WTC11 (cell line): ENCODE data around the gene OXGR1. TPM values are rescaled to one million over a fixed set of nuclear protein-coding genes. Genes with fewer than 3 reads are reported as not detected.

Experiments used
- ATAC-seq: fragments of 200-7000 bp; cut with Tn5 transposase; 2 replicates; pipeline ENCODE4 v1.10.0; 2021; ENCODE audit warnings: mild to moderate bottlenecking, moderate library complexity
- CTCF ChIA-PET: fragments of 300-600 bp; sonication (Branson Sonifier 250); formaldehyde crosslinking; loops from one replicate; lab custom pipeline; 2021; ENCODE audit warnings: antibody characterized with exemption; lab: Charles Lee
- POLR2A ChIA-PET: fragments of 350-600 bp; sonication (Branson Sonifier 250); formaldehyde crosslinking; loops from one replicate; lab custom pipeline; 2021; ENCODE audit warnings: antibody characterized with exemption; lab: Charles Lee
- DNase-seq: peaks from one replicate; pipeline ENCODE4 v3.0.0; 2021; ENCODE audit warnings: low spot score
- H3K27ac Mint-ChIP-seq: 2 replicates; pipeline ENCODE4 v1.8.0; 2021; ENCODE audit warnings: mixed read lengths
- H3K27me3 Mint-ChIP-seq: 2 replicates; pipeline ENCODE4 v1.8.0; 2021; ENCODE audit warnings: low read depth, mild to moderate bottlenecking, moderate library complexity, mixed read lengths
- H3K36me3 Mint-ChIP-seq: 2 replicates; pipeline ENCODE4 v1.8.0; 2021; ENCODE audit warnings: mixed read lengths
- H3K4me1 Mint-ChIP-seq: 2 replicates; pipeline ENCODE4 v1.8.0; 2022; ENCODE audit warnings: mixed read lengths
- H3K4me3 Mint-ChIP-seq: 2 replicates; pipeline ENCODE4 v1.8.0; 2021; ENCODE audit warnings: mild to moderate bottlenecking, moderate library complexity, mixed read lengths
- H3K9me3 Mint-ChIP-seq: 2 replicates; pipeline ENCODE4 v1.8.0; 2021; ENCODE audit warnings: mixed read lengths
- ATF1 ChIP-seq: sonication (generic); formaldehyde crosslinking; IDR thresholded peaks from 2 replicates; pipeline ENCODE4 v1.8.1; 2023; ENCODE audit warnings: mild to moderate bottlenecking, moderate library complexity, missing genetic modification reagents
- ELF4 ChIP-seq: sonication (generic); formaldehyde crosslinking; IDR thresholded peaks from 2 replicates; pipeline ENCODE4 v1.8.1; 2022; ENCODE audit warnings: low read depth, mild to moderate bottlenecking, moderate library complexity, missing genetic modification reagents
- EMX1 ChIP-seq: fragments of 250-450 bp; sonication (Bioruptor Pico); IDR thresholded peaks from 2 replicates; pipeline ENCODE4 v1.8.0; 2021; ENCODE audit warnings: mild to moderate bottlenecking
- ETV6 ChIP-seq: sonication (generic); formaldehyde crosslinking; IDR thresholded peaks from 2 replicates; pipeline ENCODE4 v1.8.1; 2022; ENCODE audit warnings: mild to moderate bottlenecking, missing genetic modification reagents
- FOXK1 ChIP-seq: sonication (generic); formaldehyde crosslinking; IDR thresholded peaks from 2 replicates; pipeline ENCODE4 v1.8.0; 2022; ENCODE audit warnings: mild to moderate bottlenecking, moderate library complexity, missing genetic modification reagents
- FOXP1 ChIP-seq: sonication (generic); formaldehyde crosslinking; IDR thresholded peaks from 2 replicates; pipeline ENCODE4 v1.8.0; 2022; ENCODE audit warnings: missing genetic modification reagents, mild to moderate bottlenecking, moderate library complexity, borderline replicate concordance
- GABPB1 ChIP-seq: sonication (generic); formaldehyde crosslinking; IDR thresholded peaks from 2 replicates; pipeline ENCODE4 v1.8.1; 2023; ENCODE audit warnings: mild to moderate bottlenecking, missing genetic modification reagents
- GRHL2 ChIP-seq: fragments of 250-450 bp; sonication (Bioruptor Pico); IDR thresholded peaks from 2 replicates; pipeline ENCODE4 v1.8.0; 2022; ENCODE audit warnings: mild to moderate bottlenecking, moderate library complexity; ENCODE audit not compliant: insufficient replicate concordance, severe bottlenecking
- JUN ChIP-seq: sonication (generic); formaldehyde crosslinking; IDR thresholded peaks from 2 replicates; pipeline ENCODE4 v1.8.0; 2023; ENCODE audit warnings: mild to moderate bottlenecking, missing genetic modification reagents
- NFATC4 ChIP-seq: fragments of 250-450 bp; sonication (Bioruptor Pico); IDR thresholded peaks from 2 replicates; pipeline ENCODE4 v1.9.0; 2021; ENCODE audit warnings: mild to moderate bottlenecking
- NFYB ChIP-seq: sonication (generic); formaldehyde crosslinking; conservative IDR thresholded peaks from 2 replicates; pipeline ENCODE4 v1.8.0; 2022; ENCODE audit warnings: low read depth, missing genetic modification reagents
- PRRX2 ChIP-seq: fragments of 250-450 bp; sonication (Bioruptor Pico); IDR thresholded peaks from 2 replicates; pipeline ENCODE4 v1.8.0; 2021; ENCODE audit warnings: mild to moderate bottlenecking
- RORB ChIP-seq: fragments of 250-450 bp; sonication (Bioruptor Pico); IDR thresholded peaks from 2 replicates; pipeline ENCODE4 v1.9.0; 2021; ENCODE audit warnings: mild to moderate bottlenecking
- SMAD4 ChIP-seq: sonication (generic); formaldehyde crosslinking; IDR thresholded peaks from 2 replicates; pipeline ENCODE4 v1.8.0; 2022; ENCODE audit warnings: mild to moderate bottlenecking, missing genetic modification reagents
- TCF7 ChIP-seq: sonication (generic); formaldehyde crosslinking; IDR thresholded peaks from 2 replicates; pipeline ENCODE4 v1.8.0; 2022; ENCODE audit warnings: mild to moderate bottlenecking, low read depth, missing genetic modification reagents, moderate library complexity
- TEAD4 ChIP-seq: sonication (generic); formaldehyde crosslinking; IDR thresholded peaks from 2 replicates; pipeline ENCODE4 v1.8.0; 2022; ENCODE audit warnings: mild to moderate bottlenecking, missing genetic modification reagents
- ZNF232 ChIP-seq: sonication (generic); formaldehyde crosslinking; IDR thresholded peaks from 2 replicates; pipeline ENCODE4 v1.8.0; 2022; ENCODE audit warnings: mild to moderate bottlenecking, missing genetic modification reagents
- ZNF671 ChIP-seq: fragments of 250-450 bp; sonication (Bioruptor Pico); IDR thresholded peaks from 2 replicates; pipeline ENCODE4 v1.8.0; 2021; ENCODE audit warnings: mild to moderate bottlenecking
- total RNA-seq: library from RNA; stranded (reverse); gene quantifications from 3 replicates; pipeline ENCODE4 v1.2.3, GENCODE V29; 2021
- TF ChIP-seq, protein P1 (sequence below): sonication (generic); formaldehyde crosslinking; IDR thresholded peaks from 2 replicates; pipeline ENCODE4 v1.8.1; 2023; ENCODE audit warnings: mild to moderate bottlenecking, moderate library complexity, missing genetic modification reagents
- TF ChIP-seq, protein P2 (sequence below): sonication (generic); formaldehyde crosslinking; IDR thresholded peaks from 2 replicates; pipeline ENCODE4 v1.8.0; 2022; ENCODE audit warnings: mild to moderate bottlenecking, missing genetic modification reagents
- TF ChIP-seq, protein P3 (sequence below): sonication (generic); formaldehyde crosslinking; IDR thresholded peaks from 2 replicates; pipeline ENCODE4 v1.8.1; 2023; ENCODE audit warnings: mild to moderate bottlenecking, missing genetic modification reagents
- TF ChIP-seq, protein P4 (sequence below): sonication (generic); formaldehyde crosslinking; IDR thresholded peaks from 2 replicates; pipeline ENCODE4 v1.8.0; 2022; ENCODE audit warnings: missing genetic modification reagents
- TF ChIP-seq, protein P5 (sequence below): sonication (generic); formaldehyde crosslinking; IDR thresholded peaks from 2 replicates; pipeline ENCODE4 v1.8.1; 2023; ENCODE audit warnings: mild to moderate bottlenecking, missing genetic modification reagents, moderate library complexity
- TF ChIP-seq, protein P6 (sequence below): fragments of 250-450 bp; sonication (Bioruptor Pico); conservative IDR thresholded peaks from 2 replicates; pipeline ENCODE4 v1.9.0; 2021; ENCODE audit warnings: mild to moderate bottlenecking
- TF ChIP-seq, protein P7 (sequence below): sonication (generic); formaldehyde crosslinking; IDR thresholded peaks from 2 replicates; pipeline ENCODE4 v1.8.1; 2023; ENCODE audit warnings: mild to moderate bottlenecking, missing genetic modification reagents

Gene OXGR1
- total RNA-seq, 1 experiment from 2014 or later = 0.39 TPM

DNA sequence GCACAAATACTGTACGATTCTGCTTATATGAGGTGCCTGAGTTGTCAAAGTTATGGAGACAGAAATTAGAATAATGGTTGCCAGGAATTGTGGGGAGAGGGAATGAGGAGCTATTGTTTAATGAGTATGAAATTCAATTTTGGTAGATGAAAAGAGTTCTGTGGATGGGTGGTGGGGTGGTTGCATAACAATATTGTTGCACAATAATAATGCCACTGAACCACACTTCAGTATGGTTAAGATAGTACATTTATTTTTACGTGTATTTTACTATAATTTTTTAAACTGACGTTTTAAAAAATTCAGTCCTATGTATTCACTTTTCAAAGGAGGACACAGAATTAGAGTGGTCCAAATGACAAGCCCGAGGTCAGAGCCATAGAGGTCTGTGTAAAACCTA is 1.8 kb upstream of the OXGR1 start:
- ChIA-PET CTCF (no interaction called here), POLR2A (no interaction called here)
- peaks cover 6% of the 10 kb centered on the region for H3K9me3 Mint-ChIP-seq
- H3K4me3 Mint-ChIP-seq = no peak overlapping the region
- DNase-seq (no peak), ATAC-seq (no peak)
- H3K27me3 Mint-ChIP-seq = peaks cover 100% of the 10 kb centered on the region
- TF ChIP-seq, protein P1, sequence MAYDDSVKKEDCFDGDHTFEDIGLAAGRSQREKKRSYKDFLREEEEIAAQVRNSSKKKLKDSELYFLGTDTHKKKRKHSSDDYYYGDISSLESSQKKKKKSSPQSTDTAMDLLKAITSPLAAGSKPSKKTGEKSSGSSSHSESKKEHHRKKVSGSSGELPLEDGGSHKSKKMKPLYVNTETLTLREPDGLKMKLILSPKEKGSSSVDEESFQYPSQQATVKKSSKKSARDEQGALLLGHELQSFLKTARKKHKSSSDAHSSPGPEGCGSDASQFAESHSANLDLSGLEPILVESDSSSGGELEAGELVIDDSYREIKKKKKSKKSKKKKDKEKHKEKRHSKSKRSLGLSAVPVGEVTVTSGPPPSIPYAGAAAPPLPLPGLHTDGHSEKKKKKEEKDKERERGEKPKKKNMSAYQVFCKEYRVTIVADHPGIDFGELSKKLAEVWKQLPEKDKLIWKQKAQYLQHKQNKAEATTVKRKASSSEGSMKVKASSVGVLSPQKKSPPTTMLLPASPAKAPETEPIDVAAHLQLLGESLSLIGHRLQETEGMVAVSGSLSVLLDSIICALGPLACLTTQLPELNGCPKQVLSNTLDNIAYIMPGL (CRISPR knock-in tag) = no peak
- TF ChIP-seq ELF4 (CRISPR knock-in tag) (no peak), ETV6 (CRISPR knock-in tag) (no peak), ZNF232 (CRISPR knock-in tag) (no peak)
- TF ChIP-seq, protein P2, sequence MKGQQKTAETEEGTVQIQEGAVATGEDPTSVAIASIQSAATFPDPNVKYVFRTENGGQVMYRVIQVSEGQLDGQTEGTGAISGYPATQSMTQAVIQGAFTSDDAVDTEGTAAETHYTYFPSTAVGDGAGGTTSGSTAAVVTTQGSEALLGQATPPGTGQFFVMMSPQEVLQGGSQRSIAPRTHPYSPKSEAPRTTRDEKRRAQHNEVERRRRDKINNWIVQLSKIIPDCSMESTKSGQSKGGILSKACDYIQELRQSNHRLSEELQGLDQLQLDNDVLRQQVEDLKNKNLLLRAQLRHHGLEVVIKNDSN (CRISPR knock-in tag) = no peak
- TF ChIP-seq, protein P3, sequence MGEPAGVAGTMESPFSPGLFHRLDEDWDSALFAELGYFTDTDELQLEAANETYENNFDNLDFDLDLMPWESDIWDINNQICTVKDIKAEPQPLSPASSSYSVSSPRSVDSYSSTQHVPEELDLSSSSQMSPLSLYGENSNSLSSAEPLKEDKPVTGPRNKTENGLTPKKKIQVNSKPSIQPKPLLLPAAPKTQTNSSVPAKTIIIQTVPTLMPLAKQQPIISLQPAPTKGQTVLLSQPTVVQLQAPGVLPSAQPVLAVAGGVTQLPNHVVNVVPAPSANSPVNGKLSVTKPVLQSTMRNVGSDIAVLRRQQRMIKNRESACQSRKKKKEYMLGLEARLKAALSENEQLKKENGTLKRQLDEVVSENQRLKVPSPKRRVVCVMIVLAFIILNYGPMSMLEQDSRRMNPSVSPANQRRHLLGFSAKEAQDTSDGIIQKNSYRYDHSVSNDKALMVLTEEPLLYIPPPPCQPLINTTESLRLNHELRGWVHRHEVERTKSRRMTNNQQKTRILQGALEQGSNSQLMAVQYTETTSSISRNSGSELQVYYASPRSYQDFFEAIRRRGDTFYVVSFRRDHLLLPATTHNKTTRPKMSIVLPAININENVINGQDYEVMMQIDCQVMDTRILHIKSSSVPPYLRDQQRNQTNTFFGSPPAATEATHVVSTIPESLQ (CRISPR knock-in tag) = no peak
- H3K36me3 Mint-ChIP-seq = no peaks in the 10 kb centered on the region
- H3K27ac Mint-ChIP-seq = no peak overlapping the region
- peaks cover 26% of the 10 kb centered on the region for H3K4me1 Mint-ChIP-seq

DNA sequence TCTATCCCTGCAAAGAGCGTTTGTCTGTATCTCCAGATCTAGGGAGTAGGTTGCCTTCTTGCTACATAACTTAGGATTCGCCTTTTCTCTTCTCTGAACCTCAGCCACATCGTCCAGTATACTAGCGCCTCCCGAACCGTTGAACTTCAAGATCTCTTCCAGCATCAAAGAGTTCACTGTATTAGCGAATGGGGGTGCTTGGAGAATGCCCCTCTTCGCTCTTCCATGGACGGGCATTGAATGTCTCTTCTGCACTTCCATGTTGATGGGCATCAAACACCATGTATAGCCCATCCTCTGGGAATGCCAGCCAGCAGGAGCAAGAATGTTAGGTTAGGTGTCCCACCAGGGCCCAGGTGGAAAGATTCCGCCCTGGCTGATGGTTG is 575 bp upstream of the OXGR1 start:
- CTCF ChIA-PET = no interaction called here
- Mint-ChIP-seq H3K27ac (no peak overlapping the region), H3K4me3 (peak overlapping the region; percentile 78), H3K36me3 (no peaks in the 10 kb centered on the region), H3K4me1 (peaks cover 19% of the 10 kb centered on the region), H3K9me3 (peaks cover 6% of the 10 kb centered on the region), H3K27me3 (peaks cover 90% of the 10 kb centered on the region)
- POLR2A ChIA-PET = no interaction called here
- DNase-seq = no peak
- peak; percentile 10 for ATAC-seq
- no peak for TF ChIP-seq SMAD4 (CRISPR knock-in tag)
- TF ChIP-seq, protein P4, sequence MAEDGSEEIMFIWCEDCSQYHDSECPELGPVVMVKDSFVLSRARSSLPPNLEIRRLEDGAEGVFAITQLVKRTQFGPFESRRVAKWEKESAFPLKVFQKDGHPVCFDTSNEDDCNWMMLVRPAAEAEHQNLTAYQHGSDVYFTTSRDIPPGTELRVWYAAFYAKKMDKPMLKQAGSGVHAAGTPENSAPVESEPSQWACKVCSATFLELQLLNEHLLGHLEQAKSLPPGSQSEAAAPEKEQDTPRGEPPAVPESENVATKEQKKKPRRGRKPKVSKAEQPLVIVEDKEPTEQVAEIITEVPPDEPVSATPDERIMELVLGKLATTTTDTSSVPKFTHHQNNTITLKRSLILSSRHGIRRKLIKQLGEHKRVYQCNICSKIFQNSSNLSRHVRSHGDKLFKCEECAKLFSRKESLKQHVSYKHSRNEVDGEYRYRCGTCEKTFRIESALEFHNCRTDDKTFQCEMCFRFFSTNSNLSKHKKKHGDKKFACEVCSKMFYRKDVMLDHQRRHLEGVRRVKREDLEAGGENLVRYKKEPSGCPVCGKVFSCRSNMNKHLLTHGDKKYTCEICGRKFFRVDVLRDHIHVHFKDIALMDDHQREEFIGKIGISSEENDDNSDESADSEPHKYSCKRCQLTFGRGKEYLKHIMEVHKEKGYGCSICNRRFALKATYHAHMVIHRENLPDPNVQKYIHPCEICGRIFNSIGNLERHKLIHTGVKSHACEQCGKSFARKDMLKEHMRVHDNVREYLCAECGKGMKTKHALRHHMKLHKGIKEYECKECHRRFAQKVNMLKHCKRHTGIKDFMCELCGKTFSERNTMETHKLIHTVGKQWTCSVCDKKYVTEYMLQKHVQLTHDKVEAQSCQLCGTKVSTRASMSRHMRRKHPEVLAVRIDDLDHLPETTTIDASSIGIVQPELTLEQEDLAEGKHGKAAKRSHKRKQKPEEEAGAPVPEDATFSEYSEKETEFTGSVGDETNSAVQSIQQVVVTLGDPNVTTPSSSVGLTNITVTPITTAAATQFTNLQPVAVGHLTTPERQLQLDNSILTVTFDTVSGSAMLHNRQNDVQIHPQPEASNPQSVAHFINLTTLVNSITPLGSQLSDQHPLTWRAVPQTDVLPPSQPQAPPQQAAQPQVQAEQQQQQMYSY (CRISPR knock-in tag) = no peak
- TF ChIP-seq, protein P5, sequence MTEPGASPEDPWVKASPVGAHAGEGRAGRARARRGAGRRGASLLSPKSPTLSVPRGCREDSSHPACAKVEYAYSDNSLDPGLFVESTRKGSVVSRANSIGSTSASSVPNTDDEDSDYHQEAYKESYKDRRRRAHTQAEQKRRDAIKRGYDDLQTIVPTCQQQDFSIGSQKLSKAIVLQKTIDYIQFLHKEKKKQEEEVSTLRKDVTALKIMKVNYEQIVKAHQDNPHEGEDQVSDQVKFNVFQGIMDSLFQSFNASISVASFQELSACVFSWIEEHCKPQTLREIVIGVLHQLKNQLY = no peak
- TF ChIP-seq ATF1 (CRISPR knock-in tag) = no peak
- no peak for TF ChIP-seq FOXP1 (CRISPR knock-in tag)
- TF ChIP-seq EMX1 (CRISPR knock-in tag) = no peak
- TF ChIP-seq GABPB1 (CRISPR knock-in tag) = no peak
- TF ChIP-seq NFYB (CRISPR knock-in tag) = no peak
- TF ChIP-seq TEAD4 (CRISPR knock-in tag) = no peak
- no peak for TF ChIP-seq NFATC4 (CRISPR knock-in tag)
- TF ChIP-seq PRRX2 = no peak
- no peak for TF ChIP-seq JUN (CRISPR knock-in tag)
- TF ChIP-seq, protein P6, sequence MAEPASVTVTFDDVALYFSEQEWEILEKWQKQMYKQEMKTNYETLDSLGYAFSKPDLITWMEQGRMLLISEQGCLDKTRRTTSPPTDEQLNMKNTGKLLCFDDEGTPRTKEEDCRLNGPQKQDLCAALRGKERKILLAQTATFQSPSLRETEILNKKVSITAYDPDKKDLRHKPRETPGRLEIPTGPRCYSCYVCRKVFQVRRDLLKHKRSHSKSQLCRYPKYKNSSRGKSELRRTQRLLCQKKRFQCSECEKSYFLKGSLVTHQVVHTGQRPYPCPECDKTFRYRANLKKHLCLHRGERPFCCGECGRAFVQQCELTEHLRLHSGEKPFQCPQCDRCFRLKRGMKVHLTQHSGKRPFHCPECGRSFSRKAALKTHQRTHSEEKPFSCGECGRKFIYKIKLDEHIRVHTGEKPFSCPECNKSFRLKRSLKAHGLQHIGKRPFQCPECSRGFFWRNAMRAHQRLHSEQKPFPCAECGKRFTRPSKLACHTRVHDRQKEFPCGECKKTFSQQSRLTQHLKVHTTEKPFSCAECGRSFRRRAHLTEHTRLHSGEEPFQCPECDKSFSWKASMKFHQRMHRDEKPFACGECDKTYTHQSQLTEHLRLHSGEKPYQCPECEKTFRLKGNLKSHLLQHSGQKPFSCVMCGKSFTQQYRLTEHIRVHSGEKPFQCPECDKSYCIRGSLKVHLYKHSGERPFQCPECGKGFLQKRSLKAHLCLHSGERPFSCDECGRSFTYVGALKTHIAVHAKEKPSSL = no peak
- TF ChIP-seq TCF7 (CRISPR knock-in tag) = no peak
- TF ChIP-seq GRHL2 (CRISPR knock-in tag) = no peak
- no peak for TF ChIP-seq RORB (CRISPR knock-in tag)
- no peak for TF ChIP-seq ZNF671 (CRISPR knock-in tag)
- TF ChIP-seq FOXK1 (CRISPR knock-in tag) = no peak
- TF ChIP-seq, protein P7, sequence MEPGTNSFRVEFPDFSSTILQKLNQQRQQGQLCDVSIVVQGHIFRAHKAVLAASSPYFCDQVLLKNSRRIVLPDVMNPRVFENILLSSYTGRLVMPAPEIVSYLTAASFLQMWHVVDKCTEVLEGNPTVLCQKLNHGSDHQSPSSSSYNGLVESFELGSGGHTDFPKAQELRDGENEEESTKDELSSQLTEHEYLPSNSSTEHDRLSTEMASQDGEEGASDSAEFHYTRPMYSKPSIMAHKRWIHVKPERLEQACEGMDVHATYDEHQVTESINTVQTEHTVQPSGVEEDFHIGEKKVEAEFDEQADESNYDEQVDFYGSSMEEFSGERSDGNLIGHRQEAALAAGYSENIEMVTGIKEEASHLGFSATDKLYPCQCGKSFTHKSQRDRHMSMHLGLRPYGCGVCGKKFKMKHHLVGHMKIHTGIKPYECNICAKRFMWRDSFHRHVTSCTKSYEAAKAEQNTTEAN (CRISPR knock-in tag) = no peak
